GM18868 (cell line): ENCODE data around the gene FBXO10.
"Not testable (repeated sequence)": the region's sequence is repeated elsewhere in the genome, so short reads cannot be mapped to it uniquely, and the experiment has no call there.

ENCODE experiments used
- ATAC-seq: cut with Tn5 transposase; IDR thresholded peaks from one replicate; pipeline ENCODE4 v1.9.1; 2021; ENCODE audit warnings: mild to moderate bottlenecking, moderate library complexity; ENCODE audit not compliant: unreplicated experiment

Gene FBXO10

DNA sequence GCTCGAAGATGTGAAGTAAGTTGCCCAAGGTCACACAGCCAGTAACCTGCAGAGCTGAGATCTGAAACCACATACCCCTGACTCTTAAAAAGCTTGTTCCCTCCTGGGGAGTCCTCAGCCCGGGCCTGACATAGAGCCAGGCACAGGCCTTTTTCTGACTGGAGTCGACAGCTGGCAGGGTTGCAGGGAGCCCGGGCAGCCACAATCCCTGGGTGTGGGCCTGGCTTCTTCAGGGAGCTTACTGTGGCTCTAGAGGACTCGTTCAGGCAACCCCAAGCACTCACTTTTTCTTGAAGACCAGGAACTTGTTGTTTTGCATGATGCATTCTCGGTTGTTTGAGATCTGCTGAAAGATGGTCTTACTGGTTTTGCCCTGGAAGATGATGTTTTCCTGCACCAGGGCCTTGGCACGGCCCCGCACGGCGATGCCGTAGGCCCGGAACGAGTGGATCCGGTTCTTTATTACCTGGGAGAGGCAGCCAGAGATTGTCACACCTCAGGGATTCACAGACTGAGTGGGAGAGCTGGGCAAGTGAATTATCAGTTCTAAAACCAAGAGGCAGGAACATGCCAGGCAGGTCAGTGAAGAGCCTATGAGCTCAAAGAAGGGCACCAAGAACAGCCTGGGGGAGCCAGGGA is 60.4 kb downstream of the FBXO10 start:
- ATAC-seq: no peak

DNA sequence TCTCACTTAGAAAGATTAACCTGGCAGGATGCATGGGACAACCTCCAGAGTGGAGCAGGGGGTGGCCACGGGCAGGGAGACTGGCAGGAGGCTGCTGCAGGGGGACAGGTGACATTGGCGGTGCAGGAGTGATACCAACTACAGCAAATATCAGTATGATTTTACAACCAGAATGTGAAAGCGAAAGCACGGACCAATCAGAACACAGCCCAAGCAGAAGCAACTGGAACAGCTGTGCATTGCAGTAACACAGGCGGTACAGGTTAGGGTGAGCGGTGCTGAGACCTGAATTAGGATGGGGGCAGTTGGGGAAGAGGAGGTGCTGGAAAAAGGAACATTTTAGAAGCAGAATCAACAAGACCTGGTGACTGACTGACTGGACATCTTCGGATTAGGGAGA is 61.2 kb downstream of the FBXO10 start:
- ATAC-seq: no peak

GRCh38 chr9:37514415-37514814 is 61.8 kb downstream of the FBXO10 start:
- ATAC-seq: not testable (repeated sequence)

DNA sequence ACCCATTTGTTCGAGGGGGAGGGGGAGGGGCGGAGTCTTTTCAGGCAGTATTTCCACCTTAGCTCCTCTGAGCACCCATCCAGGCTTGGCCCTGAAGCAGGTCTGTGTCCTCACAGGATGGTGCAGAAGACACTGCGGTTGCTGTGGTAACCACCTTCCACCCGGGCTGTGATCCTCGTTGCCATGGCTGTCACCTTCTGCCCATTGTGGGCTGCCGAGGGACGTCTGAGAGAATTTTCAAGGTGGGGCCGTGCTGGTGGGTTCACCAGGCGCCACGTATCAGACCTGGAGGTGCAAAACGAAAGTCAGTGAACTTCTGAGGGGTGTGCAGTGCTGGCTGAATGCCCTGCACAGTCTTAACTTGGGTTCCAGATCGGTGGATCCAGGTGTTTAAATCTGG is 63.7 kb downstream of the FBXO10 start:
- ATAC-seq: no peak

- ATAC-seq: peak; percentile 67
These were observed 64.9 kb downstream of the FBXO10 start for GRCh38 chr9:37511016-37512010.

GRCh38 chr9:37510053-37510452 is 66.1 kb downstream of the FBXO10 start:
- not testable (repeated sequence) for ATAC-seq

- no peak for ATAC-seq
These were observed 66.6 kb downstream of the FBXO10 start for GRCh38 chr9:37509536-37509935.

DNA sequence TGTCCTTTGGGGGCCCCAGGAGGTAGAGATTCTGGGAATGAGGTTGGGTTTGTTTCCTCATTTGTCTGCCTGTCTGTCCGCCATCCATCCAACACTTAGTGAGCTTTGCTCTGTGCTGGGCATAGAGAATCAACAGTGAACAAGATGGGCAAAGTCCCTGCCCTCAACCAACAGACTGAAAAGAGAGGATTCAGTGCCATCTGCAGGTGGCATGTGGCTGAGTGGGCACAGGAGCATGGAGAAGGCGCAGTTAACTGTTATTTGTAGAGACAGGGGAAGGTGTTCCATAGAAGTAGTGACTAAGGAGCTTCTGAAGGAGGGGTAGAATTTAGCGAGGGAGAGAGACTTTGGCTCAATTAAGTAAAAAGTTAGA is 67.4 kb downstream of the FBXO10 start:
- no peak for ATAC-seq

GRCh38 chr9:37508135-37508833 is 67.9 kb downstream of the FBXO10 start:
- ATAC-seq: no peak

- no peak for ATAC-seq
These were observed 68.5 kb downstream of the FBXO10 start for GRCh38 chr9:37507566-37508134.

DNA sequence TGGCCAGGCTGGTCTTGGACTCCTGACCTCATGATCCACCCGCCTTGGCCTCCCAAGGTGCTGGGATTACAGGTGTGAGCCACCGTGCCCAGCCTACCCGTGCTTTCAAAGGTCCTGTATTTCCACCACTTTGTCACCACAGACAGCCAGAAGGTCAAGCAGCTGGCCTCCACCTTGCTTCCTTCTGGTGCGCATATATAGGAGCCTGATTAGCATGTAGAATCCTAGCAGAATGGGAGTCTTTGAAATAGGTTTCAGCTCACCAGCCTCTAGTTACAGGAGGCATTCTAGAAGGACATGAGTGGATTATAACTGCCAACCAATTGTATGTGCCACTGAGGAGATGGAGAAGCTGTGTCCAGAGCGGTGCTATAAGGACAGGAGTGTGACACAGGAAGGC is 71.6 kb downstream of the FBXO10 start:
- no peak for ATAC-seq

GRCh38 chr9:37503736-37504135 is 72.4 kb downstream of the FBXO10 start:
- no peak for ATAC-seq

GRCh38 chr9:37501957-37502596 is 74.1 kb downstream of the FBXO10 start:
- ATAC-seq: no peak

DNA sequence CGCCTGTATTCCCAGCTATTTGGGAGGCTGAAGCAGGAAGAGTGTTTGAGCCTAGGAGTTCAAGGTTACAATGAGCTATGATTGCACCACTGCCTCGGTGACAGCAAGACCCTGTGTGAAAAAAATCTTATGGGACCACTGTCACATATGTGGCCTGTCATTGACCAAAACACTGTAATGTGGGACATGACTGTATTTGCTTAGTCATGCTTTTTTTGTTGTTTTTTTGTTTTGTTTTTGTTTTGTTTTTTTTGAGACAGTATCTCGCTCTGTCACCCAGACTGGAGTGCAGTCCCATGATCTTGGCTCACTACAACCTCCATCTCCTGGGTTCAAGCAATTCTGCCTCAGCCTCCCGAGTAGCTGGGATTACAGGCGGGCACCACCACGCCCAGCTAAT is 76.9 kb downstream of the FBXO10 start:
- ATAC-seq: no peak

- ATAC-seq: no peak
These were observed 77.7 kb downstream of the FBXO10 start for GRCh38 chr9:37498457-37498856.

GRCh38 chr9:37497320-37497719 is 78.9 kb downstream of the FBXO10 start:
- no peak for ATAC-seq

DNA sequence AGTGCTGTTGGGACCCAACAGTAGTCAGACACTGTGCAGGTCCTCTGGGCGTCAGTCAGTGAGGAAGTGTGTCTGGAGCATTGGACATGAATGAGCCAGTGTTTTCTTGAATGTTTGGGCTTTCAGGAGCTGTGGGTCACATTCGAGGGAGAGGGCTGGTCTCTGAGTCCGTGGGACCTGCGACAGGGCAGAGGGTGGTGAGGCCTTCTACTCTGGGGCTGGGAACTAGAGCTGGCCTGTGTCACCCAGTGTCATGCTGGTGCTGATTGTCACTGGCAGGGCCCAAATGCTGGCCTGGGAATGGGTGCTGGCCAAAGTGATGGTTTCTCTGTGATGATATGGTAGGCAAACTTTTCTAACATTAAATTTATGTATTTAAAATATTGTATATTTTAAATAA is 80.2 kb downstream of the FBXO10 start:
- no peak for ATAC-seq

- no peak for ATAC-seq
These were observed 80.6 kb downstream of the FBXO10 start for GRCh38 chr9:37495571-37495970.

GRCh38 chr9:37491939-37492338 is 84.2 kb downstream of the FBXO10 start:
- ATAC-seq: no peak

DNA sequence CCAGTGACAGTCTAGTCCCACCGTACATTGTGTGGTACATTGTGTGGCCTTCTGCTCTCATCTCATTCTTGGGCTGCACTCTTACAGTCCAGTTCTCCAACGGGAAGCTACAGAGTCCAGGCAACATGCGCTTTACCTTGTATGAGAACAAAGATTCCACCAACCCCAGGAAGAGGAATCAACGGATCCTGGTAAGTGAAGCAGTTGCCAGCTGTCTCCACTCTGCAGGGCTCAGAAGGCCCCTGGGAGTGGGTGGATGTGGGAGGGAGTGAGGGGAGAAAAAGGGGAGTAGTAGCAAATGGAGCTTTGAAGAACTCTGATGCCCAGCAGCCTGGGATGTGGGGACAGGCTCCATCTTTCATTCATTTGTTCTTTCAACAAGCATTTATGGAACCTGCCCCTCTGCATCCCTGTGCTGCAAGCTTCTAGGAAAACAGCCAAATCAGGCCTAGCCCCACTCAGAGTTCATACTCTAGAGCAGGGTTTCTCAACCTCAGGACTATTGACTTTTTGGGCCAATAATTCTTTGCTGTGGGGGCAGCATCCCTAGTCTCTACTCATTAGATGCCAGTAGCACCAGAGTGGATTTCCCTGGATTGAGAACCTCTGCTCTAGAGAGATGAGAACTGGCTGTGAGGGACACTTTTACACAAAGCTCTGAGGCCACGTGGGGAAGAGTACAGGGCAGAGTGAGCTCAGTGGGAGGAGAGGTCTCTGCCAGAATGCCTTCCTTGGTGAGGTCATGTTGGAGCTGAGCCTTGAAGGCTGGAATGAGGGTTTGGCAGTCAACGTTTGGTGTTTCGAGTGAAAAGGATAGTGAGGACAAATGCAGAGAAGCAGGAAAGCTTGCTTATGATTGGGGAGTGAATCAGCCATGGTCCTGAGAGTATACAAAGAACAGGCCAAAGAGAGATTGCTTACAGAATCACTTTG is 89.3 kb downstream of the FBXO10 start:
- no peak for ATAC-seq
